DND-41 (cell line): ENCODE results near the gene MAN2B2.

Experiments
- ATAC-seq: fragments of 200-7000 bp; cut with Tn5 transposase; 3 replicates; pipeline ENCODE4 v1.9.1; 2021; ENCODE audit warnings: low read depth; ENCODE audit not compliant: insufficient read depth
- DNase-seq: peaks from one replicate; pipeline ENCODE4 v3.0.0-alpha.2; 2020
- H2AFZ ChIP-seq: 2 replicates; pipeline ENCODE4 v1.6.0; 2012; ENCODE audit warnings: low read depth, low read length
- H3K27ac ChIP-seq: 2 replicates; pipeline ENCODE4 v1.5.1; 2012; ENCODE audit warnings: low read length, inconsistent platforms
- H3K27me3 ChIP-seq: fragments of 200-600 bp; sonication (generic); 2 replicates; pipeline ENCODE4 v1.6.0; 2012; ENCODE audit warnings: low read length, mild to moderate bottlenecking, inconsistent platforms; ENCODE audit not compliant: insufficient read depth, poor library complexity
- H3K36me3 ChIP-seq: 2 replicates; pipeline ENCODE4 v1.5.1; 2012; ENCODE audit warnings: low read length, inconsistent platforms; ENCODE audit not compliant: insufficient read depth
- H3K4me1 ChIP-seq: 2 replicates; pipeline ENCODE4 v1.5.1; 2012; ENCODE audit warnings: mild to moderate bottlenecking, low read length; ENCODE audit not compliant: insufficient read depth
- H3K4me2 ChIP-seq: 2 replicates; pipeline ENCODE4 v1.6.0; 2012; ENCODE audit warnings: mild to moderate bottlenecking, moderate library complexity, low read length, inconsistent platforms; ENCODE audit not compliant: insufficient read depth
- H3K4me3 ChIP-seq, 2 experiments: fragments of 200-600 bp in 1 of 2; shearing (Covaris generic) in 1 of 2; 2 replicates each; pipeline ENCODE4 v1.5.1; 2012 to 2016; ENCODE audit warnings: inconsistent platforms in 2 of 2, low read length in 2 of 2, mild to moderate bottlenecking in 2 of 2, low read depth in 1 of 2, moderate library complexity in 1 of 2
- H3K79me2 ChIP-seq: 2 replicates; pipeline ENCODE4 v1.6.0; 2012; ENCODE audit warnings: low read length, inconsistent platforms; ENCODE audit not compliant: insufficient read depth
- H3K9ac ChIP-seq: 2 replicates; pipeline ENCODE4 v1.6.0; 2012; ENCODE audit warnings: low read depth, mild to moderate bottlenecking, inconsistent platforms, low read length, moderate library complexity
- H3K9me3 ChIP-seq: 2 replicates; pipeline ENCODE4 v1.5.1; 2012; ENCODE audit warnings: low read length, moderate library complexity, mild to moderate bottlenecking, inconsistent platforms; ENCODE audit not compliant: insufficient read depth, severe bottlenecking
- H4K20me1 ChIP-seq: 2 replicates; pipeline ENCODE4 v1.6.0; 2012; ENCODE audit warnings: low read length; ENCODE audit not compliant: insufficient read depth
- EZH2 ChIP-seq: IDR thresholded peaks from 3 replicates; pipeline ENCODE4 v1.6.1; 2012; ENCODE audit warnings: borderline replicate concordance, low read depth, mild to moderate bottlenecking, moderate library complexity, low read length, inconsistent platforms; ENCODE audit not compliant: severe bottlenecking
- TF ChIP-seq, protein P1 (sequence below): IDR thresholded peaks from 2 replicates; pipeline ENCODE4 v1.5.1; 2012; ENCODE audit warnings: borderline replicate concordance, low read length, moderate library complexity, mild to moderate bottlenecking; ENCODE audit not compliant: poor library complexity, severe bottlenecking; ENCODE audit errors: extremely low read depth

MAN2B2 gene

DNA sequence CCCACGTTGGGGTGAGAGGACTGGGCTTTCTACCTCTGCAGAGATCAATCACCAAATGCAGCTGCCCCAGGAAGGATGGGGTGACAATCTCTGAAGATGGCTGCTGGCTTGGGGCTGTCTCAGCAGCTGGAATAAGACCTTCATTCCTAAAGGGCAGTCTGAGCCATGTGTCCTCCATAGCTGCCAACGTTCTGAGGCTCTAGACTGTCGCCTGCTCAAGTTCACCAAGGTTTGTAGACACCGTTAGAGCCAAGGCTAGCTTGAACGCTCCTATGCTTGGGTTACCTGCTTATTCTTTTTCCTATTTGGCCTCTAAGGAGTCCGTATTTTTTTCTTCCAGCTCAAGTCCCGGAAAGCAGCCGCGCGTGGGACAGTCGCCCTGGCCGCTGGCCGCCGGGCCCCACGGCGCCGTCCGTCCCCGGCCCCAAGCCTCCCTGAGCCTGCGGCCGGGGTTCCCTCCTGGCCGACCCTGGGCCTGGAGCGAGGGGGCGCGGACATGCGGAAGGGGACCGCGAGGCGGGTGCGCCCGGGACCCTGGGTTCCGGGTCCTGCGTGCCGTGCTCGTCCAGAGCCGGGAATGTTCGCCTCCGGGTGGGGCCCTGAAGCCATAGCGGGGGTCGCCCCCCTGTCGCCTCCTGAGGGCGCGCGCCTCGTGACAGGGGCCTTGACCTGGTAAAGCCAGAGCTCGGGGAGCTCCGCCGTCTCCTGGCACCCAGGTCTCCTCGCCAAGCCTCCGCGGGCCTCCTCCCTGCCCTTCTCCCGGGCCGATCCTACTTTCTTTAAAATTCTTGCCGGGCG, 88.8 kb downstream of the MAN2B2 start:
- no peaks in the 10 kb centered on the region for H4K20me1 ChIP-seq
- TF ChIP-seq, protein P1, sequence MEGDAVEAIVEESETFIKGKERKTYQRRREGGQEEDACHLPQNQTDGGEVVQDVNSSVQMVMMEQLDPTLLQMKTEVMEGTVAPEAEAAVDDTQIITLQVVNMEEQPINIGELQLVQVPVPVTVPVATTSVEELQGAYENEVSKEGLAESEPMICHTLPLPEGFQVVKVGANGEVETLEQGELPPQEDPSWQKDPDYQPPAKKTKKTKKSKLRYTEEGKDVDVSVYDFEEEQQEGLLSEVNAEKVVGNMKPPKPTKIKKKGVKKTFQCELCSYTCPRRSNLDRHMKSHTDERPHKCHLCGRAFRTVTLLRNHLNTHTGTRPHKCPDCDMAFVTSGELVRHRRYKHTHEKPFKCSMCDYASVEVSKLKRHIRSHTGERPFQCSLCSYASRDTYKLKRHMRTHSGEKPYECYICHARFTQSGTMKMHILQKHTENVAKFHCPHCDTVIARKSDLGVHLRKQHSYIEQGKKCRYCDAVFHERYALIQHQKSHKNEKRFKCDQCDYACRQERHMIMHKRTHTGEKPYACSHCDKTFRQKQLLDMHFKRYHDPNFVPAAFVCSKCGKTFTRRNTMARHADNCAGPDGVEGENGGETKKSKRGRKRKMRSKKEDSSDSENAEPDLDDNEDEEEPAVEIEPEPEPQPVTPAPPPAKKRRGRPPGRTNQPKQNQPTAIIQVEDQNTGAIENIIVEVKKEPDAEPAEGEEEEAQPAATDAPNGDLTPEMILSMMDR, result no peak
- no peak for TF ChIP-seq EZH2
- H3K4me1 ChIP-seq, result no peaks in the 10 kb centered on the region
- ATAC-seq (no peak), DNase-seq (no peak)
- H3K4me2 ChIP-seq, result no peak overlapping the region
- no peak overlapping the region for H3K27ac ChIP-seq
- H3K36me3 ChIP-seq, result no peaks in the 10 kb centered on the region
- H3K9ac ChIP-seq, result no peak overlapping the region
- H2AFZ ChIP-seq, result no peak overlapping the region
- H3K79me2 ChIP-seq, result no peaks in the 10 kb centered on the region
- H3K4me3 ChIP-seq, result no peak overlapping the region
- no peaks in the 10 kb centered on the region for H3K9me3 ChIP-seq
- no peaks in the 10 kb centered on the region for H3K27me3 ChIP-seq

DNA sequence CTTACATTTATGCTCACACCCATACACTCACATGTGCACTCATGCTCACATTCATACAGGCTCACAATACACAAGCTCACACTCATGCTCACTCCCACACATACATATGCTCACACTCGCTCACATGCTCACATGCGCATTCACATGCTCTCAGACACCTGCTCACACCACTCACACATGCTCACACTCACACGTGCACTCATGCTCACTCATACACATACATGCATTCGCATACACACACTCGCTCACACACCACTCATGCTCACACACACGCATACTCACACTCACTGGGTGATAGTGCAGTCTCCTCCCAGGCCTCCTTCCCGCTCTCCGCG, 90.3 kb downstream of the MAN2B2 start:
- no peaks in the 10 kb centered on the region for H3K9me3 ChIP-seq
- no peak overlapping the region for H3K4me2 ChIP-seq
- H3K4me1 ChIP-seq, result no peaks in the 10 kb centered on the region
- ATAC-seq, result no peak
- no peaks in the 10 kb centered on the region for H3K27me3 ChIP-seq
- no peaks in the 10 kb centered on the region for H3K36me3 ChIP-seq
- TF ChIP-seq EZH2, result no peak
- TF ChIP-seq, protein P1, result no peak
- H3K9ac ChIP-seq, result no peak overlapping the region
- H3K4me3 ChIP-seq, result no peak overlapping the region
- DNase-seq, result no peak
- H3K79me2 ChIP-seq, result no peaks in the 10 kb centered on the region
- H2AFZ ChIP-seq, result no peak overlapping the region
- H3K27ac ChIP-seq, result no peak overlapping the region
- H4K20me1 ChIP-seq, result no peaks in the 10 kb centered on the region

DNA sequence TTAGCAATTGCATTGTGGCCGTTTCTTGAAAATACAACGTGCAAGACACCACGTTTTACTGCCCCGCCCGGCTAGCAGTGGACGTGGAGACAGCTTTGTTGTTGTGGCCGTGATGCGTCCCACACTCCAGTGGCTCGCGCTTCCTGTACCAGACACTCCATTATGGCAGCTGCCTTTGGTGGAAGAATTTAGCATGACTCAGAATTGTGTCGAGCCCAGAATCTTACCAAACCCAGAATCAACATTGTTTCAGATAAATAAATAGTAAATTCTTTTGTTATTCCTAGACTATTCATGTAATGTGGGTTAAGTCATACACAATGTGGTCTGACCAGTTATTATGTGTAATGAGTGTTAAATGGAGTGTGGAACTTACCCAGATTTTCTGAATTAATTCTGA, 93.4 kb downstream of the MAN2B2 start:
- H3K36me3 ChIP-seq, result no peaks in the 10 kb centered on the region
- H3K27me3 ChIP-seq, result no peaks in the 10 kb centered on the region
- H3K27ac ChIP-seq, result no peak overlapping the region
- no peak overlapping the region for H3K9ac ChIP-seq
- no peak overlapping the region for H3K4me2 ChIP-seq
- no peak overlapping the region for H2AFZ ChIP-seq
- H3K4me3 ChIP-seq, result no peak overlapping the region
- TF ChIP-seq, protein P1, result no peak
- no peak for TF ChIP-seq EZH2
- peaks cover 8% of the 10 kb centered on the region; the same call in 1 of the 2 replicates for H3K4me1 ChIP-seq
- no peaks in the 10 kb centered on the region for H3K79me2 ChIP-seq
- DNase-seq (no peak), ATAC-seq (no peak)
- H3K9me3 ChIP-seq, result no peaks in the 10 kb centered on the region
- H4K20me1 ChIP-seq, result no peaks in the 10 kb centered on the region

DNA sequence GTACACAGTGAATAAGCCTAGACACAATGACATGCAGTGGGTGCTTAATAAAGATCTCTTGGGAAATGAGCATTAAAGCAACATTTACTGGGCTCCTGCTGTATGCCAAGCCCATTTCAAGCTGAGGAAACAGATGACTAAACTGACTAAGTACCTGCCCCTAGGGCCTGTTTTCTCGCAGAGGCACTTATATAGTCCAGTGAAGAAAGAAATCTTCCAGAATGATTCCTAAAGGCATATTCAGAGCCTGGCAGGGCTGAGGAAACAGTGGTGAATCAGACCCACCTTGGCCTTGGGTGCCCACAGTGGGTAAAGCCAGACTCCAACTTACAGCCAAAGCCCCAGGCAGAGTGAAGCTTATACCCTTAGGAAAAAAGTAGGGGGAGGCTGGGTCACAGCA, 96.7 kb downstream of the MAN2B2 start:
- no peak for DNase-seq
- Histone ChIP-seq H3K79me2 (peaks cover 27% of the 10 kb centered on the region), H3K9me3 (no peaks in the 10 kb centered on the region), H3K4me2 (no peak overlapping the region), H3K27ac (no peak overlapping the region), H3K4me1 (peaks cover 29% of the 10 kb centered on the region), H3K9ac (no peak overlapping the region), H3K27me3 (no peaks in the 10 kb centered on the region), H3K36me3 (peaks cover 19% of the 10 kb centered on the region), H4K20me1 (peaks cover 23% of the 10 kb centered on the region), H3K4me3 (no peak overlapping the region), H2AFZ (no peak overlapping the region)
- TF ChIP-seq EZH2, result no peak
- TF ChIP-seq, protein P1, result no peak
- no peak for ATAC-seq
